ENCODE measurements around the gene RAD51B.
"Not testable (repeated sequence)": the region's sequence is repeated elsewhere in the genome, so short reads cannot be mapped to it uniquely, and the experiment has no call there.

The RAD51B gene

DNA sequence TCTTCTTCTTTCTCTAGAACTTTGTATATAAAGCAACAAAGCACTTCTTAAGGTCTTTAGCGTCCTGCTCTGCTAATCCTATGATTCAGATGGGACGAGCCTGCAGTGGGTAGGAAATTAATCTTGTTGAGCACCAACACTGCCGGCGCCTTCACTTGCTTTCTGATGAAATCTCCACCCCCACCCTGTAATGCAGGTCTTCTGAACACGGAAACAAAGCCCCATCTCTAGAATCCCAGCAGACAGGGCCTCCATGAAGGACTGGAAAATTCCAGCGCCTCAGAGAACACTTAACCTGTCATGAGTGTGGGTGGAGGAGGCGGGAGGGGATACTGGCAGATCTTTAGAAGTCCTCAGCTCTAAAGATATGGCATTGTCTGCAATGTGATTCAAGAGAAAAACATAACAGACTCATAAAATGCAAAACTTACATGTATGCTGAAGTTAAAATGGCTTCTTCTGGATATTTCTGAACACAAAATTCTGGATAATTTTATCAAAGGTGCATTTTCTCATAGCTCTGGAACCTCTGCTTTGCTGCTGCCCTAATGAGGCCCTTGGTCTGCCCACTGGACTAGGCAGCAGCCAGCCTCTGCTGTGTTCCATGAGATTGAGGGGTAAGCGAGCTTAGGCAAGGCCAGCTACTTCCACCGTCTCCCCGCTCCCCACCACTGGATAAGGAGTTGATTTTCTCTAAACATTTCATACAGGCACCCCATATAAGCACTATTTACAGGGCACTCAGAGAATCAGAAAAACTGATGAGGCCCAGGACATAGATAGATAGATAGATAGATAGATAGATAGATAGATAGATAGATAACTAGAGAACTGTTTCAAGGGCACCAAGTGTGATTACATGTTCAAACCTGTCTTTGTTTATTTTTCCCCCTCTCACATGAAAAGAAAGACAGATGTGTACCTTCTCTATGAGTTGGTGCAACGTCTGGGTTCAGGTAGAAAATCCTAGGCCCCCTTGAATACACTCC, 930.2 kb downstream of the RAD51B start:
- FAIRE-seq: no peak

DNA sequence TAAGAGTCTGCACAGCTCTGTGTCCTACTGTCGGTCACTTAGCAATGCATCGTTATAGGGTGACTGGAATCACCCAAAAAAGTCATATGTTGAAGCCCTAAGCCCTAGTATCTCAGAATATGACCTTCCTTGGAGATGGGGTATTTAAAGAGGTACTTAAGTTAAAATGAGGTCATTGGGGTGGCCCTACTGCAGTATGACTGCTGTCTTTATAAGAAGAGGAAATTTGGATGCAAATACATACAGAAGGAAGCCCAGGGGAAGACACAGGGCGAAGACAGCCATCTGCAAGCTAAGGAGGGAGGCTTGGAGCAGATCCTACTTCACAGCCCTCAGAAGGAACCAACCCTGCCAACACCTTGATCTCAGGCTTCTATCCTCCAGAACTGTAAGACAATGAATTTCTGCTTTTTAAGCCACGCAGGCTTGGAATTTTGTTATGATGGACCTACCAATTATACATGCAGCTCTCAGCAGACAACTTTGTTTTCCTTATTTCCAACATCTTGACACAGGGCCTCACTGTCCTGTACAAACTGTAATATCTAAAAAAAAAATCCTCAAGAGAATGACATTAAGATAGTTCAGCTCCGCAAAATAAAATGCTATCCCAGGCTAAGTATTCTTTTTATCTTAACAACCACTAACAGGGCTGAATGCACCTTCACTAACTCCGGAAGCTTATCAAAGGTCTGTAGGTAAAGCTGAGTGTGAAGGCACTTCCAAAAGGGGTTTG, 932.9 kb downstream of the RAD51B start:
- FAIRE-seq: no peak

DNA sequence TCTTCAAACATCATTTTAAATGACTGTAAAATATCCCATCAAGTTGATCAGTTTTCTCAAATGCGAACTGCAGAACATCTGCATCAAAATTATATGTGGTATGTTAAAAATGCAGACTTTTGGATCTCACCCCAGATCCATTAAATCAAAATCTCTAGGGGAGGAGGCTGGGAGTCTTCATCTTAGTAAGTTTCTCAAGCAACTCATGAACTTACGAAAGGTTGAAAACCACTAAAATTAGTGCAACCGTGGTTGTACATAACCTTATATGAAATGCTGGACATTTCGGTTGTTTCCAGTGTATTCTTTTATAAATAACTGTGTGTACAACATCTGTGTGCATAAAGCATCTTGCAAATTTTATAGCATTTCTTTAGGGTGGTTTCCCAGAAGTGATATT, 934.1 kb downstream of the RAD51B start:
- no peak for FAIRE-seq

DNA sequence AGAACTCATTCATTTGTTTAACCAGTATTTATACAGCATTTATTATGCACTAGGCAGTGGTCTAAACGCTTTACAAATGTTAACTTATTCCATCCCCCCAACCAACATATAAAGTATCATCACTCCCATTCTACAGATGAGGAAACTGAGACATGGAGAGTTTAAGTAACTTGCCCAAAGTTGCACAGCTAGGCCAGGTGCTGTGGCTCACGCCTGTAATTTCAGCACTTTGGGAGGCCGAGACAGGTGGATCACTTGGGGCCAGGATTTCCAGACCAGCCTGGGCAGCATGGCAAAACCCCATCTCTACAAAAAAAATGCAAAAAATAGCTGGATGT, 935.4 kb downstream of the RAD51B start:
- no peak for FAIRE-seq

DNA sequence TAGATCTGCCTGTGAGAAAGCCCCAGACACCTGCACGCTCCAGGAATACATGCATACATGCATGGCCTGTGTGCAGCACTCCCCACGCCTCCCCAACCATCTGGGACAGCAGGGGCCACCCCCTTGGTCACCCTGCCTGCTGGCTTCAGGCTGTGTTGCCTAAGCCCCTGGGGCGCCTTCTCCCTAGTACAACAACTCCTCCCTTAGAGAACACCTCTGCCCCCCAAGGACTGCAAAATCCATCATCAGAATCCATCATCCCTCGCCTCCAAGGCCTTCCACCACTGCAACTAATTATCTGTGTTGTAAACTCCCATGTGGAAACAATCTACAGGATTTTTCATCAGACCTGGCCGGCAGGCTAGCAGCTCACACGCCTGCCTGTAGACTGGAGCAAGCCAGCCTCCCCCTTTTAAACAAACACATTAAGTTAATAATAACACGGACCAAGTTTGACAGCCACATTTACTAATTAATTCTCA, 936.5 kb downstream of the RAD51B start:
- no peak for FAIRE-seq

DNA sequence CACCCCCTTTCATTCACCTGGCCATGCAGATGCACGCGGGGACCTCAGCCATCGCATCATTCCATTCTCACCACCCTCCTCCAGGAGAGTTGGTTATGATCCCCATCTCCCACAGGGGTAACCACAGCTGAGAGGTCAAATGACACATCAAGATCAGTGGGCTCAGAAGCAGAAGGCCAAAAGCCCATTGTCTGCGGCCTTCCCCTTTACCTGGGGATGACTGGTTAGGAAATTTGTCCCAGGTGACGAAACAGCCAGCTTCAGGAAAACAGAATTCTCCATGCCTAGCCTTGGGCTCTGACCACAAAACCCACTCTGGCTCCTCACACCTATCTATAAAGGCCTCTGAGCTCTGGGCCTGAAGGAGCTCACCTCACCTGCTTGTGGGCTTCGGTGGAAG, 937.2 kb downstream of the RAD51B start:
- FAIRE-seq: no peak

DNA sequence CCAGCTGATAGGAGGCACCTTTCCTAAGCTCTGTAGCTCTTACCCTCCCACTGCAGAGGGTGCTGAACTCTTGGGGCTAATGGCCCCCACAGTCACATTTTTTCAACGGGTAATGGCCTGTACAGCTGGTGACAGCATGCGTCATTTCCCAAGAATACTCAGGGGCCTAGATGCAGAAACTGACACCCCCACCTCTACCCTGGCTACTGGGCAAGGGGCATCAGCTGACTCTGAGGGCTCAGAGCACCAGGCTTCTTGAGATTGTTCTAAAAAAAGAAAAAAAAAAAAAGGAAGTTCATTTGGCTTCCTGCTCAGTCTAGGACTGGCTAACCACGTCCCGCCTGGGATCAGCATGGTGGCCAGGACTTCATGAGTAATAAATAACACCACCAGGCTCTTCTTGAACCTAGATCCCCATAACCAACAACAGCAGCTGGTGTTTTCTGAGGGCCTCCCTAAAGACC, 938.1 kb downstream of the RAD51B start:
- no peak for FAIRE-seq

DNA sequence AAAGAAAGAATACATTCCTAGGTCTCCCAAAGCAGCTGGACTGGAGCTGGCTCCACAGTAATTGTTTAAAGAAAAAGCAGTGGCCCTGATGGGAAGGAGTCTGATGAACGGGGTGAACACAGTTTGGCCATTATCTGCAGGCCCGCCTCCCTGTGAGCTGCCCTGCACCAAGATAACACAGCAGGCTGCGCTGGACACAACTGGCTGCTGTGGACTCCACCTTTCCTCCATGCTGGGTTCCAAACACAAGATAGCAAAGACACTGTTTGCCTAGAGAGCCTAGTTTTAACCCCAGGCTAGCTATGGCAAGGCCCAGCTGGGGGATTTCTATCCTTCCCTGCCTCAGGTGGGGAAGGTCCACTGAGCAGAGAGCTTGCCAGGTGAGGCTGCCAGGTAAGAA, 938.7 kb downstream of the RAD51B start:
- no peak for FAIRE-seq

DNA sequence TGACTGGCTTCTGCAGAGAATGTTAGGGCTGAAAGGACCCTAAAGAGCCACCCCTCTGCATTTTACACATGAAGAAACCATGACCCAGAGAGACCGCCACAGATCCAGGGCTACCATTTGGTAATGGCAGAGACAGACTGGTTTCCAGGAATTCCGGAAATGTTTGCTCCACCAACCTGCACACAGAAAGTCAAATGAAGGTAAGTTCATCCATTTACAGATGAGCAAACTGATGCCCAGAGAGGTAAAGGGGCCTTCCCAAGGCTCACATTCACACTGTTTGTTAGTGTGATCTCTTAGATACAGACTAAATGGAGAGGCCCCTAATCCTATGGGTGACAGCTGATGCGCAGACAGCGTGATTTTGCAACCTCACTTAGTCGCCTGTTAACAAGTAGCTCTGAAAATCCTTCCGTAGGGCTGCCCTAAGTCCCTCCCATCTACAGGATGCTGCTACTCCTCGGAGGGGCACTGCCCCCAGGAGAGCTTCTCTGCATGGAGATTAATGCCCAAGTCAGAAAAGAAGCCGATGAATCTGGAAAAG, 939.5 kb downstream of the RAD51B start:
- FAIRE-seq: no peak

DNA sequence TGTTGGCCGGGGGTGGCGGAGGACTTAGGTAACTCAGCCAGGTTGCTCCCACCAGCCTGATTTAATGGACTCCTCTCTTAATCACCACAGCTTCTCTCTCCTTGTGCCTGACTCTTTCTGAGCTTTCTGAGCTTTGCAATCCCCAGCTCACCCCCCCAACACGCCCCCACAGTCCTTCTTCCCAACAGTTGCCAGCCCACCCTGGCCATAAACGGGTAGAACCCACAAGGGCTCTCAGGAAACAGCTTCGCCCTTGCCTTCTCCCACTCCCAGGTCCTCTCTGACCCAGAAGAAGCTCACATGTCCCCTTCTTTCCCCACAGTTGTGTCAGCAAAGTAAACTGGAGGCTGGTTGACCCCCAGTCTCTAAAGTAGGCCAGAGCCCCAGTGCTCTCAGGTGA, 940.4 kb downstream of the RAD51B start:
- FAIRE-seq: no peak

DNA sequence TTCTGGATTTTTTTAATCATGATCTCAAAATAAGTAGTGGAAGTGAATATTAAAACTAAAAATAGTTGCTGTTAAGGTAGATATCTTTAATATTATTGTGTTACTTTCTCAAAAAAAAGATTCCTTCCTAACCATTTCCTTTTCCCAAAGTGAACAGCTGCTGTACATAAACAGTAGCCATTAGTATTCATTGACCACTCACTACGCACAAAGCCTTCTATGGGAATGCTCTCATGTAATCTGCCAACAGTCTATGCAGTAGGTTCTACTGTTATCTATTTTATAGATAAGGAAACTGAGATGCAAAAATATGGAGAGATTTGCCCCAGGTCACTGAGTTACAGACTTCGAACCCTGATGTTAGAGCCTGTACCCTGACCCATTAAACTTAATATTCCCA, 941.2 kb downstream of the RAD51B start:
- FAIRE-seq: no peak

DNA sequence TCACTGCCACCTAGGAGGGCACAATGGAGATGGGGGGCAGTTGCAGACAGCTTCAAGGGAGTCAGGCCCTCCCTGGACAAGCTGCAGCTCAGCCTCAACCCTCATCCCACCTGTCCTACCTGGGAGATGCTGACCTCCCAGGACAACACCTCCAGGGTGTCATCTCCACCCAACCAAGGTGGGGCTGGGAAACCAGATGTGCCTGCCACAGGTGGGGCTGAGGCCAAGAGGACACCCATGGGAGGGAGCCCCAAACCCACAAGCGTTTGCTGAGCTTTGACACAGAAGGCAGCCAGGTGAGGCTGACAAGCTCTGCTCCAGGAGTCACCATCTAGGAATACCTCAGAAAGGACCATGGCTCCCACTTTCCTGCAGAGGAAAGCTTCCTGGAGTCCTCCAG, 941.8 kb downstream of the RAD51B start:
- FAIRE-seq: no peak

DNA sequence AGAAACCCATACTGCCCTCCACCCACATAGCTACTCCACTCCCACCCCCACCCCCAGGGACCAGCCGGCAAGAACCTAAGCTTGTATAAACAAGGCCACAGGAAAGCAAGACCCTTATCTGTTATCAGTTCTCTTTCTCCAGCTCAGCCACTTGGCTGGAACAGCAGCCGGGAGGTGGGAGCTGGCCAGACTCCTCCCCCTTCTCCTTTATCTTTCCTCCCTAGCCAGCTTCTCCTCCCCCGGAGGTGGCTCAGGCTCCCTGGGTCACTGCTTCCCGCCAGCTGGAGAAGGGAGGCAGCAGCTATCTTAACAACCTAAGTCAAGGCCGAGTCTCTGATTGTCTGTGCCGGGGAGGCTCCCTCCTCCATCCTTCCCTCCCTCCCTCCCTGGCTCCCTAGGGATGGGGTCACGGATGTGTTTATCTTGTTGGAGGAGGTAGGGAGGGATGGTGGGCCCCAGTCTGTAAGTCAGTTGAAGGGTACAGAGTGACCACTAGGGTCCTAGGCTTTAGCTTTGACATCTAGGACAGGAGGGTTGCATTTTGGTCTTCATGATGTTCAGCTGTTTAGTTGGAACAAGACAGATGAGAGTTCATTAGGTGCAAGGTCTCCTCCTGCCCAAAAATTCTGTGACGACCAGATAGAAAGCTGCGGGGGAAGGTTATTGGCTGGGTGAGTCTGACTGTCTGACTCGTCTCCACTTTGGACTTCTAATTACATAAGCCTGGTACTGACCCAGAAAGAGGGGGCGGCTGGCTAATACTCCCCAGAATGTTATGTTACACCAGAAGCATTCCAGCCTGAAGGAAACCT, 943.6 kb downstream of the RAD51B start:
- no peak for FAIRE-seq

DNA sequence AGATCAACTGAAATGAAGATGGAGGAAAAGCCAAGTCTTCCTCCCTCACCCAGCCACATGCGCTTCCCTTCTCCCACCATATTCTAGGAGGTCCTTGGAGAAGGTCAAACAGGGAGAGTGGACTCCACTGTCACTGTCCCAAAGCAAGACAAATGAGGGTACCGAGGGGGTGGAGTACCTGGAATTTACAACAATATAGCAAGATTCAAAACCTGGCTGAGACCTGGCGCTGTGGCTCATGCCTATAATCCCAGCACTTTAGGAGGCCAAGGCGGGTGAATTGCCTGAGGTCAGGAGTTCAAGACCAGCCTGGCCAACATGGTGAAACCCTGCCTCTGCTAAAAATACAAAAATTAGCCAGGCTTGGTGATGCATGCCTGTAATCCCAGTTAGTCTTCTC, 944.3 kb downstream of the RAD51B start:
- FAIRE-seq: not testable (repeated sequence)

DNA sequence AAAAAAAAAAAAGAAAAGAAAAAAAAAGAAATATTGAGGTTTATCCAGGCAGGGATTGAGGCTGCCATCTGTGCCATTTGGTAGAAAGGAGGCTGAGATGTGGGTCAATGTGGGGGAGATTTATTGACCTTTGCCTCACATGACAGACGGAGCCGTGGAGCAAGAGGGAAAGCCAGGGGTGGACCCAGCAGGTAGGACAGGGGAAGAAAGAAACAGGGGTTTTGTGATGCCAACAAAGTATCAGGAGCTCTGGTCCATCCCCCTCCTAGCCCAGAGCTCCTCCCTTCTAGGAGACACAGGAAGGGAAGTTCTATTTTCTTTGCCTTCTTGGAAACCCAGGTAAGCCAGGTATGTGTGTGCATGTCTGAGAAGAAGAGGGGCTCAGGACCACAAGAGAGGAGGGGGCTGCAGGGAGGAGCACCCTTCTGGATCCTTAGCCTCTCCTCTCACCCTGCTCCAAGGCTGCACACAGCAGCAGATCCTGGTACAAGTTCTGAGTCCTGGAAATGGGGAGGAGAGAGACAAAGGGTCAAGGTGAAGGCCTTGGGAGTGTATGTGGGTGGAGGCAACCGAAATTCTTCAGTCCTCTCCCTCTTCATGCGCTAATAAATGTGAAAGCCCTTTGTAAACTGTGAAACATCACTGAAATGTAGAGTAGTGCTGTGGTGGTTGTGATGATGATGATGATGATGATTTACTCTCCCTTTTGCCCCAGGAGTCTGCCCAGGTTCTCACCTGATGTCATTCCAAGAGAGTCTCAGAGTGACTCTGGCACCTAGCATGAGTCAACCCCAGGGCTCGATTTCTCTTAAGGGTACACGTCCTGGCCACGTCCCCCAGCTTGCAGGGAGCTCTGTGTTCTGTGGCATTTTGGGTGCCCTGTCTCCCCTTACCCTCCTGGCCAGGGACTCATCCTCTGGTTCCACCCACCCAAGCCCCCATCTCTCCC, 947.0 kb downstream of the RAD51B start:
- FAIRE-seq: no peak

DNA sequence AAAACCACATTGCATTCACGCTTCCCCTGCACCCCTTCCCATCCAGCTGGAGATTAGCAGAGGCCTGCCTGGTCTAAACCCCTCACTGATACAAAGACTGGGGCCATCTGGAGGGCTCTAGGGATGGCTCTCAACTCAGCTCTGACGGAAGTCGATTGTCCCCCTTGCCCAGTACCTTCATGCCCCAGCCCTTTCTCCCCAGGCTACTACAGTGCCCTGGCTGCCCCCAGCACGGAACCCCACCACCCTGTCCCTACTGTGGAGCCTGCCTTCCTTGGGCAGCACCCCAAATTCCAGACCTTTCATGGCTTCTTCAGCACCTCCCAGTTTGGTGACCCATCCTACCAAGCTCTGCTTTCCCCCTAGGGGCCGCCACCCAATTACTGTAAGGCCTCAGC, 947.7 kb downstream of the RAD51B start:
- FAIRE-seq: no peak

DNA sequence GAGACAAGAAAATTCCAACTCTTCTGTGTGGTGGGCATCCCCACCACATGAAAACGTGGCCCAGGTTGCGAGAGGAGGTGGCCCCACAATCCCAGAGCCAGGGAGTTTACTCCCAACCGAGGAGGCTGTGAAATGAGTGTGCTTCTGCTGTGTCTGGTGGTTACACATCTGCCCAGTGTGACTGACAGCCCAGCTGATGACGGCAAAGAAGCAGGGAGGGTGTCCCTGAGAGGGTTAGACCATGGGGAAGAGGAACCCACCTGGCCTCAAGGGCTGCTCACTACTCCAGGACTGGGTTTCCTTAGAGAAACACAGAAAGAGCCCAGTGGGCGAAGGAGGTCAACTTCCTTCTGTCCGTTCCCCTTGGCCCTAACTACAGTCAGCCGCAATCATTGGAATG, 948.7 kb downstream of the RAD51B start:
- FAIRE-seq: no peak

DNA sequence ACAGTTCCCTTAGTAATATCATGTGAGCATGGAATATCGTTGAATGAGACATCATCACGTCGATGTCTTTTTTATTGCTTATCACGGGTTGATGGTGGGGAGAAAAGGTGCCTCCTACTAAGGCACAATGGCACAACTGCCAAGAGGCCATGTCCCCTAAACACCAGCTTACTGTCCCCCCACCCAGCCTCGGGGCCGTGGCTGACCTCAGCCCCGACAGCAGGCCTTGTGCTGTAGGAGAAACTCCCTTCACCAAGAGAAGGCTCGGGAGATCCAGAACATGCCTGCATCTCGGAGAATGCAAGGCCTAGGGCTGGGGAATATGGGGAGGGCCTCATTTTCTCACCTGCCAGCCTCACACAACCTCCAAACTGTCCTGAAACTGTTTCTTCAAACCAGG, 950.5 kb downstream of the RAD51B start:
- FAIRE-seq: no peak

DNA sequence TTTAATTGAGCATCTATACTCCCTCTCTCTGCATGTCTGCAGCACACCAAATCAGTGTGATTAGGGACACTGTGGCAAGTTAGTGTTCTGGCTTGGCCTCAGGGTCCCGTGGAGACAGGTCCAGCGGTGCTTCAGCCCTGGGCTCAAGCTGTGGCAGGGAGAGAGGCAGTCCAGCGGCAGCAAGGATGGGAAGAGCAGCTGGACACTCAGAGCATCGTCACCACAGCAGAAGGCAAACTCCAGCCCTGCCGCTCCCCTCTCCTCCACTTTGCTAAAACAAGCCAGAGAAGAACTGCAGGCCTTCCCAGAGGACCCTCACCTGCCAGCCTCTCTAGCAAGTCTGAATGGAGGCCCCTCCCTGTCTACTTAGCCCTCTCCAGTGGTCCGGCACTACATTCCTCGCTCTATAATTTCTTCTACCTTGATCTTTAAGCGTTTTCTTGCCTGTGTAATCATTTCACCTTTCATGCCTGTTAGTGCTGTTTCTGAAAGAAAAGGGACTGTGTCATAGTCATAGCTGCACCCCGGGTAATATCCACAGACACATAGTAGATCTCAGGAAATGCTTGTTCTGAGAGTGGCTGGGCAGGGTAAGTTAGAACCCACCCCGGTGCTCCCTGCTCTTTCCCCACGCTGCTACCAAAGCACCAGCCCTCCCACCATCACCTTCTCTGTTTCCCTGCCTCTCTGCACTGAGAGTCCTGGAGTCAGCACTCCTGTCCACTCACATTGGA, 951.1 kb downstream of the RAD51B start:
- no peak for FAIRE-seq

DNA sequence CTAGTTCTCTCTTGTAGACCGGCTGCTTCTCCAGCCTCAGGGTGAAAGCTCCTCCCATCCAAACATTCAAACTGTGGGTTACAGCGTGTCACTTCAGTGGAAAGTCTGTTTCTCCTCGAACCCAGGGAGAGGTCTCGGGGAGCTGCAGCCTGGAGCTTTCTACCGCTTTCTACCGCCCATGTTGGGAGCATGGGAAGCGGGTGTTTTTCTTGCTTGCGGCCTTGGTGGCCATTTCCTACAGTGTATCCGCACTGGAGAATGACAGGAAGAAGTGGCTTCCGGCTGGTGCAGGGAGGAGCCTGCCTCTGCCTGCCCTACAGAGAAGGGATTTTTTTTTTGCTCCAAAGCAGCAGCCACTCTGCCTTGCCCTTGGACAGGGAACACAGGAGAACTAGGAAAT, 952.1 kb downstream of the RAD51B start:
- no peak for FAIRE-seq
